ENCODE measurements around the gene SAMHD1. TPM values are rescaled to one million over a fixed set of nuclear protein-coding genes. Genes with fewer than 3 reads are reported as not detected.

Gene SAMHD1
- total and polyA plus RNA-seq, 2 experiments from 2014 or later, result 7.3 to 10.3 TPM

DNA sequence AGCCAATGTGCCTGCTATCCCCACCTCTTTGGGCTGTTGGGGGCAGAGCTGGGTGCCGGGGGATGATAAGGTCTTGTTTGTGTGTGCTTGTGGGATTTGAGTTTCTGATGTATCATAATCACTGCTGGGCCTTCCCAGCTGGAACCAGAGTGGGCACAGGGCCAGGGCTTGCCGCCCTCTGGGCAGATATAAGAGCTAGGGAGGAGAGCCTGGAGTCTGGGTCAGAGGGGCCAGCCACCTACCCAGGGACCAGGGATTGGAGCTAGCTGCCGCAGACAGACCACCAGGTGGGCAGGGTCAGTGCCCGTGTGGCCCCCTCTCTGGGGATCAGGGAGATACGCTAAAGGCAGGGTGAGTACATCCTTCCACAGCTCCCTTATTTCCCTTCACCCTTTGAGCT lies 78.7 kb downstream of the SAMHD1 start:
- H3K27ac ChIP-seq, result no peak overlapping the region
- H3K4me3 ChIP-seq, result no peak overlapping the region
- no peak for DNase-seq (ENCODE audit: low read depth in 1 of 2, low spot score in 1 of 2)
- no peaks in the 10 kb centered on the region for H3K36me3 ChIP-seq
- no peaks in the 10 kb centered on the region for H3K4me1 ChIP-seq (ENCODE audit: low read depth)
- TF ChIP-seq, protein P1, sequence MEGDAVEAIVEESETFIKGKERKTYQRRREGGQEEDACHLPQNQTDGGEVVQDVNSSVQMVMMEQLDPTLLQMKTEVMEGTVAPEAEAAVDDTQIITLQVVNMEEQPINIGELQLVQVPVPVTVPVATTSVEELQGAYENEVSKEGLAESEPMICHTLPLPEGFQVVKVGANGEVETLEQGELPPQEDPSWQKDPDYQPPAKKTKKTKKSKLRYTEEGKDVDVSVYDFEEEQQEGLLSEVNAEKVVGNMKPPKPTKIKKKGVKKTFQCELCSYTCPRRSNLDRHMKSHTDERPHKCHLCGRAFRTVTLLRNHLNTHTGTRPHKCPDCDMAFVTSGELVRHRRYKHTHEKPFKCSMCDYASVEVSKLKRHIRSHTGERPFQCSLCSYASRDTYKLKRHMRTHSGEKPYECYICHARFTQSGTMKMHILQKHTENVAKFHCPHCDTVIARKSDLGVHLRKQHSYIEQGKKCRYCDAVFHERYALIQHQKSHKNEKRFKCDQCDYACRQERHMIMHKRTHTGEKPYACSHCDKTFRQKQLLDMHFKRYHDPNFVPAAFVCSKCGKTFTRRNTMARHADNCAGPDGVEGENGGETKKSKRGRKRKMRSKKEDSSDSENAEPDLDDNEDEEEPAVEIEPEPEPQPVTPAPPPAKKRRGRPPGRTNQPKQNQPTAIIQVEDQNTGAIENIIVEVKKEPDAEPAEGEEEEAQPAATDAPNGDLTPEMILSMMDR (IDR thresholded peaks at IDR 0.05; ENCODE audit: low read depth, low read length), result no peak
- no peaks in the 10 kb centered on the region for H3K27me3 ChIP-seq
- H3K9me3 ChIP-seq (ENCODE audit: low read depth), result no peaks in the 10 kb centered on the region

DNA sequence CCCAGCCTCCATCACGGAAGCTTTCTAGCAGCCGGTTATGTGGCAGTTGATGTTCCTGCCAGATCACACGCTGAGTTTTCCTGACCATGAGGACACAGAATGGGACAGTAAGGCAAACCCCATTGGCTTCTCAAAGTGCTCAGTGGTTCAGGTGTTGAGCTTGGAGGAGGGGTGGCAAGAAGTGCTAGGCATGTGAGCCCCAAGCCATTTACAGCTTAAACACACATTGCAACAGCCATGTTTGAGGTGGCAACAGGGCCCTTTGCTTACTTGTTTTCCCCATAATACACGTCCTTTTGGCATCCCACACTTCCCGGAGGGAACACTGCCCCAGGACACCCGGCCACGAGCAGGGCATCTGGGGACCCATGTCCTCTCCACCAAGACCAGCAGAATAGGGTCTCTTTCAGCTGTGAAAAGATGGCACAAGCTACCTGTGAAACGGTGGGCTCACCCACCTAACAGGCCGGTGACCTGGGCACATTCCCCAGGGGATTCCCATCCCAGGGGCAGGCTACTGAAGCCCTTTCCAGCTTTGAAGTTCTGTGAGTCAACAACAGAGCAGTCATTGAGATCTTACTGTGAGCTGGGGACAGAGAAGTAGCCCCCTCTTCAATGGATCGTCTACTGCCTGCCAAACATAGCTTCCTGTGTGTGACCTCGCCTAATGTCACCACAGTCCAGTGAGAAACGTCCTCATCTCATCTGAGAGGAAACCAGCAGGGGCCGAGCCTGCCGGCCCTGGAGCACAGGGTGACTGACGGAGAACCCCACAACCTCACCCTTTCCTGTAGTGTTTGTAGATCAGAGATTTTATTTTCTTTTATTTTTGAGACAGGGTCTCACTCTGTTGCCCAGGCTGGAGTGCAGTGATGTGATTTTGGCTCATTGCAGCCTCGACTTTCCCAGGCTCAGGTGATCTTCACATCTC lies 79.6 kb downstream of the SAMHD1 start:
- H3K27ac ChIP-seq, result no peak overlapping the region
- no peaks in the 10 kb centered on the region for H3K4me1 ChIP-seq (ENCODE audit: low read depth)
- H3K9me3 ChIP-seq (ENCODE audit: low read depth), result no peaks in the 10 kb centered on the region
- TF ChIP-seq, protein P1 (IDR thresholded peaks at IDR 0.05; ENCODE audit: low read depth, low read length), result no peak
- no peaks in the 10 kb centered on the region for H3K36me3 ChIP-seq
- H3K27me3 ChIP-seq, result no peaks in the 10 kb centered on the region
- H3K4me3 ChIP-seq, result no peak overlapping the region
- peak in 1 of 2 donors; percentile 21 for DNase-seq (ENCODE audit: low read depth in 1 of 2, low spot score in 1 of 2)

DNA sequence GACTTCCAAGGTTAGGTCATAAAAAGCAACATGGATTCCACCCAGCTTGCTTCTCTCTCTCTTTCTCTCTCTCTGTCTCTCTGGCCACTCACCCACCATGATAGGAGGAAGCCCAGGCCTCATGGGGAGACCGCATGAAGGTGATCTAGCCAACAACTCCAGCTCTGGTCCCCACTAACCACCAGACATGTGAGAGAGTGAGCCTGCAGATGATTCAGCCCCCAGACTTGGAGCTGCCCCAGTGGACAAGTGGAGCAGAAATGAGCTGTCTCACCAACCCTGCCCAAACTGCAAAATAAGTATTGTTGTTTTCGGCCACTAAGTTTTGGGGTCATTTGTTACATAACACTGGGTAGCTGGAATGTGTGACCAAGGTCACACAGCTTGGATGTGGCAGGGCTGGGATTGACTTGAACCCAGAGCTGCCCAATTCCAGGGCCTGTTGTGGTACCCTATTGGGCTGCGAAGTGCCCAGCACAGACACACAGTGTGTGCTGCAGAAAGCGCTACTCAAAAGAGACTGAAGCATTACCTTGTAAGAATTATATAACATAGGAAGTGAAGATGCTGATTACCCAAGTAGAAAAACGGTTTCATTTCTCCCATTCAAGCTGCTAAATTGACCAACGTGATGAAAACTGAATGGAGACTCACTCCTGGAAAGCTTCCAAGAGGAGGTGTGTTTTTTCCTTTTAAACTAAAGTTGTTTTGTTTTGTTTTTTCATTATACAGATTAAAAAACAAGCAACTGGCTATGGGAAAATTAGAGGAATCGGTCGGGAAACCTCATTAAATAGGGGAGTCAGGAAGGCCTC lies 84.6 kb downstream of the SAMHD1 start:
- H3K9me3 ChIP-seq (ENCODE audit: low read depth), result no peaks in the 10 kb centered on the region
- DNase-seq (ENCODE audit: low read depth in 1 of 2, low spot score in 1 of 2), result no peak
- H3K4me1 ChIP-seq (ENCODE audit: low read depth), result peaks cover 11% of the 10 kb centered on the region
- no peaks in the 10 kb centered on the region for H3K36me3 ChIP-seq
- no peaks in the 10 kb centered on the region for H3K27me3 ChIP-seq
- H3K27ac ChIP-seq, result no peak overlapping the region
- H3K4me3 ChIP-seq, result no peak overlapping the region
- TF ChIP-seq, protein P1 (IDR thresholded peaks at IDR 0.05; ENCODE audit: low read depth, low read length), result no peak

DNA sequence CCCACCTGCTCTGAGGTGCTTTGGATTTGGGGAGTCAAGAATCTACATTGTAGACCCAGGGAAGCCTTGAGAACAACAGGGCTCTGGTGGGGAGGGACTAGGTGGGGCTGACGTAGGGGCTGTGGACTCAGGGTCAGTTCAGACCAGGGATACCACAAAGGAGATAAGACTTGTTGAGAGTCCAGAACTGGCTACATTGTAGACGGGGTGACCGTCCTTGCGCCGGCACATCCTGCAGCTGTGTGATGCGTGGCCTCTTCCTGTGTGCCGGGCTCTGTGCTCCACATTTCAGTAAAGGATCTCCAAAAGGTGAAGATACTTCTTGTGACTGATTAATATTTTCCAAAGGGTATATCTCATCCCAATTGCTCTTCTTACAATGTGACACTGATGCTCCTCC lies 85.3 kb downstream of the SAMHD1 start:
- Histone ChIP-seq H3K27ac (no peak overlapping the region), H3K27me3 (no peaks in the 10 kb centered on the region), H3K9me3 (ENCODE audit: low read depth) (no peaks in the 10 kb centered on the region), H3K36me3 (no peaks in the 10 kb centered on the region), H3K4me1 (ENCODE audit: low read depth) (peaks cover 15% of the 10 kb centered on the region), H3K4me3 (no peak overlapping the region)
- TF ChIP-seq, protein P1 (IDR thresholded peaks at IDR 0.05; ENCODE audit: low read depth, low read length), result no peak
- DNase-seq (ENCODE audit: low read depth in 1 of 2, low spot score in 1 of 2), result no peak

DNA sequence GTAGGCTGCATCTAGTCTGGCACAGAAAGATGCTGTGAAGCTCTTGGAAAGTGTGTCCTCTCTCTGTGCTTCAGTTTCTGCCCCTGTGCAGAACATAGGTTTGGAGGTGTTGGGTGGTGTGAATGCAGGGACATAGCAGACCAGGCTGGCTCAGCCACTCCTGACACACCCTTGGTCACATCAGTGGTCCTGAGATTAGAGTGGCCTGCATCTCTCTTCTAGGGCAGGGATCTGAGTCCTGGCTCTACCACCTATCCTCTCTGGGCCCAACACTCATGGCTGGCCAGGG lies 85.7 kb downstream of the SAMHD1 start:
- DNase-seq (ENCODE audit: low read depth in 1 of 2, low spot score in 1 of 2), result no peak
- H3K27ac ChIP-seq, result no peak overlapping the region
- no peaks in the 10 kb centered on the region for H3K9me3 ChIP-seq (ENCODE audit: low read depth)
- no peaks in the 10 kb centered on the region for H3K27me3 ChIP-seq
- H3K36me3 ChIP-seq, result no peaks in the 10 kb centered on the region
- H3K4me3 ChIP-seq, result no peak overlapping the region
- TF ChIP-seq, protein P1 (IDR thresholded peaks at IDR 0.05; ENCODE audit: low read depth, low read length), result no peak
- H3K4me1 ChIP-seq (ENCODE audit: low read depth), result peaks cover 16% of the 10 kb centered on the region
